Posterior cingulate gyrus (tissue), 11 donors: ENCODE results near the gene SLC38A8.

ENCODE experiments used
- DNase-seq, 10 donors: peaks; one replicate each; pipeline versions ENCODE4 v3.0.0 to v3.0.0-alpha.2; 2020 to 2021; ENCODE audit warnings: mixed read lengths in 3 of 10
- intact Hi-C: fragments of 100-400 bp; cut with DNase I; formaldehyde crosslinking; loops from one replicate; pipeline ENCODE4 v1.15.1; 2023

Gene SLC38A8

DNA sequence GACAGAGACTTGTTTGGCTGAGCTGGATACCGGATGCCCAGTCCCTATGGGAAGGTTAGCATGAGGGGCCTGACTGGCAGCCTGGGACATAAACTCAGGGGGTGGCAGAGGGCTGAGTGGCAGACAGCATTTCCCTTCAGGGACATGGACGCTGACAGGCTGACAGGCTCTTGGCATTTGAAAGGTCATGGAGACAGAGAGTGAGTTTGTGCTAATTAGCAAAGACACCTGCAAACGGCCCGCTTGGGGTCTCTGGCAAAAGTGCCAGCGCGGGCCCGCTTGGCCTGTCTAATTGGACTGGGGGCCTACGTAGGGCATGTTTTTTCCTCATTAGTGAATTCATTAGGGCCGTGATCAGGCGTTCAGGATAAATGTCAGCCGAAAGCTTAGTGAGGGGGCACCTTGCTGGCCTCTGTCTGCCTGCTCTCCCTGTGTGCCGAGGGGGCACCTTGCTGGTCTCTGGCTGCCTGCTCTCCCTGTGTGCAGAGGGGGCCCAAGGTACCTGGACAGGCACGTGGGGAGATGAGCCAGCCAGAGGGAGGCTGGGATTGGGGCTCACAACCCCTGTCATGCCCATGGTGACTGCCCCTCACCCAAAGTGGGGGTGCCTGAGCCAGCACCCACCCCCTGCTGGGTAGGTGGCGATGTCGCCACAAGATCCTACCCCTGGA, 66.9 kb downstream of the SLC38A8 start:
- intact Hi-C loops, result no loop called here
- DNase-seq, result peak in 2 of 10 donors; percentile 65 to 66

DNA sequence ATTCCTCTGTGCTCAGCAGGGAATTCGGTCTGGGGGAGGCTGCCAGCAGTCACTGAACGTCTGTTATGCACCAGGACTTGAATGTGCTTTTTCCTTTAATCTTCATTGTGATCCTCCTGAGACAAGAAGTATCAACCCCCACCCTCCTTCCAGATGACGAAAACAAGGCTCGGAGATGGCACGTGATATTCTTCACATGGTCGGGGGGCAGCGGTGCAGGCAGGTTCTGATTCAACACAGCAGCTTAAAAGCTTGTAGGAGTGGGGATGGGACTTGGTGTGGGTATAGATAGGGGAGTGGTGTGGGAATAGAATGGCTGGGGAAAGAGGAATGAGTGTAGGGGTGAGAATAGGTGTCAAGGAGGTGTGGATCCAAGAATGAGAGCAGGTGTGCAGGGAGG, 68.1 kb downstream of the SLC38A8 start:
- intact Hi-C loops, result no loop called here
- peak in 2 of 10 donors; percentile 28 to 43 for DNase-seq

DNA sequence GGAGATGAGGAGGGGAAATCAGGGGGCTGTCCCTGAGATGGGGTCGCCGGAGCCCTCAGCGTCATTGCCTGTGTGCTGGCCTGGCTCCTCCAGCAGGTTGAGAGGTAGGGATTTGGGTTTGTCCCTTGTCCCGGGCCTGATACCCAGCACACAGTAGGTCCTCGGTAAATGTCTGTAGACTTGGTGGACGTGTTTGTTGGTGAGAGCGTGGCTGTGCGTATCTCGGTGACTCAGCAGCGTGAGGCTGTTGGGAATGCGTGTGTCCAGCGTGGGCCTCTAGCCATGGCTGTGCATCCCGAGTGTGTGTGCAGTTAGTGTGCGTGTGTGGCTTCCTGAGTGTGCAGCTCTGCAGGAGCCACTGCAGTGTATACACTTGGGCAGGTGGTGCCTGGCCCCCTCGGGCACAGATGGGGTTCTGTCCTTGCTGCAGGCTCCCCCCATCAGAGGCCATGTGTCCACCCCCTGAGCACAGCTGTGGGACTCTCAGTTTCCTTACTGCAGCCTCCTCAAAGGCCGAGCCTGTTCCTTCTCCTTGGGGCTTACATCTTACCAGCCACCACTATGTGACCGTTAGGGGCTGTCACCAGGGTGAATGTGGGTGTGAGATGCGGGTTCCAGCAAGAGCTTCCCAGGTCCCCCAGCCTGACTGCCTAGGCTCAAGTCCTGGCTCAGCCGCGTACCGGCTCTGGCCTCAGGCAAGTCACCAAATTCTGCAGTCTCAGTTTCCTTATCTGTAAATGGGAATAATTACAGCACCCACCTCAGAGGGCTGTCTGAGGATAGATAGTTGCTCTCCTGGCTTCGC, 68.8 kb downstream of the SLC38A8 start:
- intact Hi-C loops, result no loop called here

DNA sequence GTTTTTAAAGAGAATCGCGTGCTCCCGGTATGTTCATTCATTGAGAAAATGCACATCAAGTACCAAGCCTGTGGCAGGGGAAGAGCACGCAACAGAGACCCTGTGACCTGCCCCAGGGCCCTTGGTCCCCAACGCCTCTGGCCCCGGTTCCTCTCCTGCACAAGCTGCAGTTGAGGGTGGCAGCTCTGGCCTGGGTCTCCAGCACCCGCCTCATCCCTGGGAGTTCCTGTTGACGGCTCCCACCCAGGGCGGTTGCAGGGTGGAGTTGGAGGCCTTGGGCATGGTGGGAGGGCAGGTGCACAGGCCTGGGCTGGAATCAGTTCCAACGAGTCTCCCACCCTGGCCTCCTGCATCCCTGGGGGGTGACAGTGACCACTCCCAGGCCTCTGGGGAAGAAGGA, 69.5 kb downstream of the SLC38A8 start:
- intact Hi-C loops, result no loop called here
- DNase-seq, result peak in 2 of 10 donors; percentile 70 to 81

More for the DNA sequence above, 68.8 kb downstream of the SLC38A8 start:
- peak in 2 of 10 donors; percentile 81 to 83 for DNase-seq

DNA sequence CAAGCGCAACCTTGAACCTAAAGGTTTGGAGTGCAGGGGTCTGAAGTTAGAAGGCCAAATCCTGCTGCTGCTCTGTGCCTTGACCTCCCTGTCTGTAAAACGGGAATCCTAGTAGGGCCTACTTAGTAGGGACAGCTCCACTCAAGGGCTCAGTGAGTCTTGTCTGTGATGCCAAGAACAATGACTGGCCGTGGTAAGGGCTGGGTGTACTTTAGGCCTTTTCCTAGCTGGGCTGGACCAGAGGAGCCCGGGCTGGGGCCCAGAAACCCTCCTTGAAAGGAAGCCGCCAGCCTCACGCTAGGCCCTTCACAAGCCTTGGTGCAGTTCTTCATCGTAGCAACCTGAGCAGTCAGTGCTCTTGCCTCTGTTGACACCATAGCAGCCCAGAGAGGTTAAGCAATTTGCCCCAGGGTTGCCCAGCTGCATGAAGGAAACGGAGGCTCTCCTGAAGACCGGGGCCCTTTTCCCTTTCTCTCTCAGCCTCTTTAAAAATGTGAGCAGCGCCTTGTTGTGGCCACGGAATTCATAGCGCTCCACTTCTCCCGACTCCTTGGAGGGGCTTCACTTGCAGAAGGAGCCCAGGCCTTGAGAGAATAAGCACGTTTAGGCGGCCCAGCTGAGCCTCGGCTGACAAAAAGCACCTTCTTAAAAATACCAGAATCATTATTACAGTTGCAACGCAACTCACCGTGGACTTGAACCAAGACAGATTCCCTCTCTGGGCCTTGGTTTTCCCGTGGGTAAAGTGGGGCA, 70.2 kb downstream of the SLC38A8 start:
- intact Hi-C loops, result no loop called here
- peak in 2 of 10 donors; percentile 40 to 64 for DNase-seq

DNA sequence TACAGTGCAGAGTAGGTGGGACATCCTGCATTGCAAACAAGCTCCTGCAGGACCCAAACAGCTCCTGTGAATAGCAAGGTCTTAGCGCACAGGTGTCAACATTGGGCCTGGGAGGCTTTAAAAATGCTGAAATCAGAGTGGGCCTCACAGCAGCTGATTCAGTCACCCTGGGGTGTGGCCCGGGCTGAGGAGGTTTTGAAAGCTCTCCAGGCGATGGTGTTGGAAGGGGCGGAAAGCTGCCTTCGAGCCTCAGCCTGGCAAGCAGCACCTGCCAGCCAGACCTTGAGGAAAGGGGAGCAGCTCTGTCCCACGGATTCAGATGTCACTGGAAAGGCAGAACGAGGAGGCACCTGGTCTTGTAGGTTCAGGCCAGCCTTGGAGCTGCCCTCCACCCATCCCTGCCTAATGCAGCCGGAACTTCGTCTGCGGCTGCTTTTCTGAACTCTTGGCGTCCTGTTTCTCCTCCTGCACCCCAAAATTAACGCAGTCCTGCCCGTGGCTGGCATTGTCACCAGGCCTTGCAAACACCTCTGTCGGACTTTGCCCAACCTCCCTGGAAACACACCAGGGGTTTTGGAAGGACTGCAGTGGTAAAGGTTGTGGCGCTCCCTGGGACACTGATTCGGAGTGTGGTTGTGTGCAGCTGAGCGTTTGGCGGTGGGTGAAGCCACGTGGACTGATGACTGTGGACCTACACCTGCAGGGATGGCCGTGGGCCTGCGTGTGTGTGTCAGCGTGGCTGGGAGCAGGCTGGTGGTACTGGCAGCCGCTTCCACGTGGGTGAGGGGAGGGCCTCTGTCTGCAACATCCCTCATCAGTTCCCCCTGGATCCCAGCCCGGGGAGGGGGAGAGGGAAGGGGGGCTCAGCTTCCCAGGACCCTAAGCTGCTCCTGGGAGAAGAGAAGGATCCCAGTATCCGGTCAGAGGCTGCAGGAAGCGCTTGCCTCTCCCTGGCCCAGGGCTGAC, 71.1 kb downstream of the SLC38A8 start:
- DNase-seq, result peak in 2 of 10 donors; percentile 86 to 87
- intact Hi-C loops, result no loop called here

DNA sequence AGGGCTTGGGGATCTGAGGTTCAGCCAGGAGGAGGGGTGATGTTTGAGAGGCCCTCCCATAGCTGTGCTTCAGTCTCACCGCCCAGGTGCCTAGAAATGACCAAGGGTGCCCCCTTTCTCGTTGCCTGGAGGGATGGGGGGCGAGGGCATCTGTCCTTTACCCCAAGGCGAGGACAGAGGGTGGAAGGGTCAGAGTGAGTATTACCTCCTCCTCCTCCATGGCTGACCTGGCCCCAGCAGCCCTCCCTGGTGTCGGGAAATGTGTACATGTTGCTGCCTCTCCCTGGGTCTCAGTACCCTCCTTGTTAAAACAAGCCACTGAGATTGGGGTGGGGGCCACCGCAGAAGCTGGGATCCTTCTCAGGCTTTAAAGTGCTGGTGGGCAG, 72.2 kb downstream of the SLC38A8 start:
- intact Hi-C loops, result no loop called here
- peak in 1 of 10 donors; percentile 59 for DNase-seq

DNA sequence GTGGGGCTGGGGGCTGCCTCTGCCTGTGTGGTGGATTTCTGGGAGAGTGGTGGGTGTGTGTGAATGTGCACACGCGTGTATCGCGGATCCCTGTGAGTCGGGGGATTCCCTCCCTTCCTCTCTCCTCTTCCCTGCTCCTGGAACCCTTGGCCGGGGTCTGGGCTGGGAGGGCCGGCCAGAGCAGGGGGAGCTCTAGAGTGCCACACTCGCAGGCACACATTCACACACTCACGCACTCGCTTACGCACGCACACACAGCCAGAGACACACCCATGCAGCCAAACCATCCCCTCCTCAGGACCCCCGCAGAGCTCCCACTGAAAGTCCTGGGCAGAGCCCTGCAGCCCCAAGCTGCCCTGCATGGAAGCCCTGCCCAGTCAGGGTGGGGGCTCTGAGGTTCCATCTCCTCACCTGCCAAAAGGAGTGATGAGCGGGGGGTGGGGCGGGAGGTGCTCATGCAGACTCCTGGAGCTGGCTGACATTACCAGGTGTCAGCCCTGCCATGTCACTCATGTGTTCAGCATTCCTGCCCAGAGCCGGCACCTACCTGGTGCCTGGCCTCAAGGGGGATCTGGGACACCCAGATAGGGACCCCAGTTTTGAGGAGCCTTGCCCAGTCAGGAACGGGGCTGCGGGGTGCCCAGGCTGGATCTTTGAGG, 72.7 kb downstream of the SLC38A8 start:
- intact Hi-C loops, result no loop called here
- DNase-seq, result peak in 3 of 10 donors; percentile 60 to 77 (median 73)

DNA sequence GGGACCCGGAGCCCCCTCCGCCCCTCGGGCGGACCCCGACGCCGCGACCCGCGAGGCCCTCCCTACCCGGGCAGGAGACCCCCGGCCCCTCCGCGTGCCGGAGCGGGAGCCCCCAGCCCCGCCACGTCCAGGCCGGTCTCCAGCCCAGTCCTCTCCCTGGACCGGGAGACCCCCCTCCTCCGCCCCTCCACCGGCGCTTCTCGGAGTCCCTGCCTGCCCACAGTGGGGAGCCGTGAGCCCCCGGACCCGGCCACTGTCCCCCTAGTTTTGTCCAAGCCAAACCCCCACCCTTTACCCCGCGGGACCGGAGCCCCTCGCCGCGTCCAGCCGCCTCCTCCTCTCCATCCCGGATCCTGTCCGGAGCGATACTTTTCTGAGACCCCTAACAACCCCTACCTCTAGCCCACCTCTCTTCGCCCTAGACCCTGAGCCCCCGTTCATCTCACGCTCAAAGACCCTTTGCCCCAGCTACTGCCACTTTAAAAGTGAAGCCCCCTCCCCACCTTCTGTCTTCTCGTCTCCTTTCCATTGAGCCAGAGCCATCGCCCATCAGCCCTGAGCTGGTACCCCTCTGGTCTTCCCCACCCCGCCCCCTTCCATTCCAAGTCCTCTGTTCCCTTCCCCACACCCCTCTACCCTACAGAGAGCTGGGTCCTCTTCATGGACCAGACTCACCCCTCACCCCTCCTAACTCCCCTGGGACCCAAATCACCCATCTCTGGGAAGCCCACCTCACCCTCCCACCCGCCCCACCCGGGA, 73.5 kb downstream of the SLC38A8 start:
- intact Hi-C loops, result loop anchor here (1.0 kb wide), 2 partner anchors 93 to 218 kb away; partner anchors contain the start of gene TAF1C
- DNase-seq, result peak in 3 of 10 donors; percentile 36 to 74 (median 64)

DNA sequence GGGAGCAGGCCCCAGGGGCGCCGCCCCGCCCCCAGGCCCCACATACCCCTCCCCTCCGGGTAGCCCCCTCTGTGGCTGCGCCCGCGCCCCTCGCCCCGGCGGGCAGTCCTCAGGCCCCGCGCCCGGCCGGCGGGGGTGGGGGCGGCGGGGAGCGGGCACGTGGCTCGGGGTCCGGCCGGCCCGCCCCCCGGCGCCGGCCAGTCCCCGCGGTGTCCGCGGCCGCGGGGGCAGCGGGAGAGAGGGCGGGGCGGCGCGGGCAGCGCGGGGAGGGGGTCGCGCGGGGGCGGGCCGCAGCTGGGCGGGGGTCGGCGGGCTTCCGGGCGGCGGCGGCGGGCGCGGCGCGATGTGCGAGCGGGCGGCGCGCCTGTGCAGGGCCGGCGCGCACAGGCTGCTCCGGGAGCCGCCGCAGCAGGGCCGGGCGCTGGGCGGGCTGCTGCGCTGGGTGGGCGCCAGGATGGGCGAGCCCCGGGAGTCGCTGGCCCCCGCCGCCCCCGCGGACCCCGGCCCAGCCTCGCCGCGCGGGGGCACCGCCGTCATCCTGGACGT, 74.2 kb downstream of the SLC38A8 start:
- intact Hi-C loops, result loop anchor here (1.0 kb wide), 2 partner anchors 94 to 219 kb away; partner anchors contain the start of gene TAF1C
- peak in 1 of 10 donors; percentile 58 for DNase-seq

DNA sequence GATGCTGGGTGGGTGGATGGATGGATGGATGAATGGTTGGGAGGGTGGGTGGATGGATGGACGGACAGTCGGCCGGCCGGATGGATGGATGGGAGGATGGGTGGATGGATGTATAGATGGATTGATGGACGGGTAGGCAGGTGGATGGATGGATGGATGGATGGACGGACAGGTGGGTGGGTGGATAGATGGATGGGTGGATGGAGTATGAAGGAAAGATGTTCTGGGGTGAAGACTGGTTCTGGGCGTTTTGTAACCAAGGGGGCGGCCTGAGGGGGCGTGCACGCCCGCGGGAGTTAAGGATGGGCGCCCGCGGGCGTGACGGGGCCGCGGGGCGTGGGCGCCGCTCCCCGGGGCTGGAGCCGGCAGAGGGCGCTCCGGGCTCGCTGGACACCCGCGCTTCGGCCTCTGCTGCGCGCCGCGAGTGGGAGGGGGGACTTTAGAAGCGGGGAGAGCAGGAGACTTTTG, 74.7 kb downstream of the SLC38A8 start, which contains the start of gene NECAB2:
Gene NECAB2 (plus strand): TSS at position 407 of the 468 bp plus-strand sequence. CDS start 405 bp downstream, outside the sequence.
- intact Hi-C loops, result loop anchor here (1.0 kb wide), 3 partner anchors 94 to 219 kb away; partner anchors contain the start of gene TAF1C

DNA sequence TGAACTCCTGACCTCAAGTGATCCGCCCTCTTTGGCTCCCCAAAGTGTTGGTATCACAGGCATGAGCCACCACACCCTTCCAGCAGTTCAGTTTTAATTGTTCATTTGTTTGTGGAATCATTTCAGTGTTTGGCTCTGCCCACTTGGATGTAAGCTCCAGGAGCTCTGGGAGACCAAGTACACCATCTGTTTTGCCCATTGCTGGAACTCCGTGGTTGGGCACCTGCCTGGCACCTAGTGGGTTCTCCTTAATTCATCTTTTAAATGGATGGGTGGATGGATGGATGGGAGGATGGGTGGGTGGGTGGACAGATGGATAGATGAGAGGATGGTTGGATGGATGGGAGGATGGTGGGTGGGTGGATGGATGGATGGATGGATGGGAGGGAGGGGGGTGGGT, 75.5 kb downstream of the SLC38A8 start:
- peak in 3 of 10 donors; percentile 27 to 59 (median 55) for DNase-seq
- intact Hi-C loops, result loop anchor here (1.0 kb wide), 1 partner anchor 98 kb away; no protein-coding TSS in a partner anchor

More for the DNA sequence above, 74.7 kb downstream of the SLC38A8 start, which contains the start of gene NECAB2:
- peak in 7 of 10 donors; percentile 46 to 92 (median 65) for DNase-seq

DNA sequence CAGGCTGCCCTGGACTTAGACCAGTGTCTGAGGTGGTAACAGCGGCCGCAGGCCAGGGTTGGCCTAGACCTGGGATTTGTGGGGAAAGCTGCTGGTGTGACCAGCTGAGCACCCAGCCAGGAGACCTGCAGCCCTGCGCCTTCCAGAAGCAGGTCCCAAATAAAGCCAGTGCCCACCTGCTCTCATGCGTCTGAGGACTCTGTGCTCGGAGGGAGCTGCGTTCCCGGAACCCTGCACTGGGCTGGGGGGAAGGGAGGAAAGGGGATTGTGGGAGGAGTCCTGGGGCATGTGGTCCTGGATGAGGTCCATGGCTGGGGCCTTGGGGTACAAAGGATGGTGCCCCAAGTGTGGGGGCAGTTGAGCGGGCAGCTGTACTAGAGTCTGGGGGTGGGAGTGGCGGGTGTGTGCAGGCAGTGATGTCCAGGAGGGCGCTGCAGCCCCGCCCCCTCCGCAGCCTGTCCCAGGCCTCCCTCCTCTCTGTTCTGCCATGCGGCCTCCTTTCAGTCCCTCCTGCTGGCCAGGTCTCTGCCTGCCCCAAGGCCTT, 76.4 kb downstream of the SLC38A8 start:
- intact Hi-C loops, result no loop called here
- peak in 2 of 10 donors; percentile 44 to 49 for DNase-seq

DNA sequence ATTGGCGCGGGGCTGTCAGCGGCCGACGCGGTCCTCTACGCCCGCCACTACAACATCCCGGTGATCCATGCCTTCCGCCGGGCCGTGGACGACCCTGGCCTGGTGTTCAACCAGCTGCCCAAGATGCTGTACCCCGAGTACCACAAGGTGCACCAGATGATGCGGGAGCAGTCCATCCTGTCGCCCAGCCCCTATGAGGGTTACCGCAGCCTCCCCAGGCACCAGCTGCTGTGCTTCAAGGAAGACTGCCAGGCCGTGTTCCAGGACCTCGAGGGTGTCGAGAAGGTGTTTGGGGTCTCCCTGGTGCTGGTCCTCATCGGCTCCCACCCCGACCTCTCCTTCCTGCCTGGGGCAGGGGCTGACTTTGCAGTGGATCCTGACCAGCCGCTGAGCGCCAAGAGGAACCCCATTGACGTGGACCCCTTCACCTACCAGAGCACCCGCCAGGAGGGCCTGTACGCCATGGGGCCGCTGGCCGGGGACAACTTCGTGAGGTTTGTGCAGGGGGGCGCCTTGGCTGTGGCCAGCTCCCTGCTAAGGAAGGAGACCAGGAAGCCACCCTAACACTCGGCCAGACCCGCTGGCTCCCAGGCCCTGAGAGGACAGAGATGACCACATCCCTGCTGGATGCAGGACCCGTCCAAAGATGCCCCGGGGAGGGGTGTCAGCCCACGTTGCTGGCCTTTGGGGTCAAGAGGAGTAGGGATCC, 77.0 kb downstream of the SLC38A8 start:
- intact Hi-C loops, result no loop called here
- DNase-seq, result peak in 3 of 10 donors; percentile 62 to 79 (median 73)

DNA sequence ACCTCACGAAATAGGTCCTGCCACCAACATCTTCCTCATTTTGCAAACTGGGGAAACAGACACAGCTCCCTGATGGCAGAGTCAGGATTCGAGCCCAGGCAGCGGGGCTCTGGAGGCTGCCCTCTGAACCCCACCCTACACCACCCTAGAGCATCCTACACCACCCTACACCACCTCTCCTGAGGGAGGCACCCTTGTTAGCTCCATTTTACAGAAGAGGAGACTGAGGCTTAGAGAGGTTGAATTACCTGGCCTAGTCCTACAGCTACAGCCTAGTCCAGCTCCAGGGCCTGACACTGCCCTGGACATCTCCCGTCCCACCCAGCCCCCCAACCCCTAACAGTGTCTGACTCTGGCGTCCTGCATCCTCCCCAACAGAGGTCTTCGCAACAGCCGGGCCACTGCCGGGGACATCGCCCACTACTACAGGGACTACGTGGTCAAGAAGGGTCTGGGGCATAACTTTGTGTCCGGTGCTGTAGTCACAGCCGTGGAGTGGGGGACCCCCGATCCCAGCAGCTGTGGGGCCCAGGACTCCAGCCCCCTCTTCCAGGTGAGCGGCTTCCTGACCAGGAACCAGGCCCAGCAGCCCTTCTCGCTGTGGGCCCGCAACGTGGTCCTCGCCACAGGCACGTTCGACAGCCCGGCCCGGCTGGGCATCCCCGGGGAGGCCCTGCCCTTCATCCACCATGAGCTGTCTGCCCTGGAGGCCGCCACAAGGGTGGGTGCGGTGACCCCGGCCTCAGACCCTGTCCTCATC, 77.7 kb downstream of the SLC38A8 start:
- intact Hi-C loops, result no loop called here
- DNase-seq, result peak in 3 of 10 donors; percentile 52 to 78 (median 55)
